Stomach (tissue), 9 donors: Measurements from ENCODE around the gene WEE1. TPM values are rescaled to one million over a fixed set of nuclear protein-coding genes. Genes with fewer than 3 reads are reported as not detected.

Experiments used
- DNase-seq, 2 donors: peaks; one replicate each; pipeline versions ENCODE4 v3.0.0 to v3.0.0-alpha.2; 2013 to 2019
- H3K27ac ChIP-seq, 5 donors: fragments of 200-600 bp in 4 of 5; sonication (generic) in 4 of 5; one replicate each; pipeline ENCODE4 v1.5.1; 2013 to 2019; ENCODE audit warnings: mild to moderate bottlenecking in 1 of 5, moderate library complexity in 1 of 5
- H3K27me3 ChIP-seq, 3 donors: fragments of 200-600 bp; sonication (generic); one replicate each; pipeline ENCODE4 v1.5.1; 2017 to 2019; ENCODE audit warnings: mixed run types in 1 of 3
- H3K36me3 ChIP-seq, 4 donors: fragments of 200-600 bp; sonication (generic); 1 replicate in 3 of 4; 2 replicates in 1 of 4; pipeline ENCODE4 v1.5.1; 2016 to 2019
- H3K4me1 ChIP-seq, 4 donors: fragments of 200-600 bp; sonication (generic); one replicate each; pipeline ENCODE4 v1.5.1; 2016 to 2019
- H3K4me3 ChIP-seq, 4 donors: fragments of 200-600 bp; sonication (generic) in 3 of 4; one replicate each; pipeline ENCODE4 v1.5.1; 2016 to 2019; ENCODE audit warnings: mild to moderate bottlenecking in 1 of 4
- H3K9me3 ChIP-seq, 4 donors: fragments of 200-600 bp; sonication (generic); one replicate each; pipeline ENCODE4 v1.5.1; 2016 to 2019
- CTCF ChIP-seq, 7 experiments: fragments of 450-650 bp in 4 of 7; fragments of 200-600 bp in 3 of 7; sonication (generic) in 3 of 7; IDR thresholded peaks; one replicate each; pipeline ENCODE4 v1.5.1; 2016 to 2019; ENCODE audit warnings: antibody characterized with exemption in 7 of 7, control low read depth in 2 of 7, mild to moderate bottlenecking in 1 of 7
- EP300 ChIP-seq: sonication (generic); formaldehyde crosslinking; IDR thresholded peaks from one replicate; pipeline ENCODE4 v1.6.1; 2017; ENCODE audit warnings: antibody characterized with exemption
- POLR2A ChIP-seq, 4 donors: fragments of 450-650 bp; IDR thresholded peaks; one replicate each; pipeline ENCODE4 v1.6.1; 2016; ENCODE audit warnings: antibody characterized with exemption in 4 of 4, control low read depth in 2 of 4, mild to moderate bottlenecking in 1 of 4, moderate library complexity in 1 of 4
- POLR2AphosphoS5 ChIP-seq, 3 donors: sonication (generic); formaldehyde crosslinking; IDR thresholded peaks; one replicate each; pipeline ENCODE4 v1.6.1; 2016; ENCODE audit warnings: antibody characterized with exemption in 3 of 3
- WGBS, 5 donors: extraction: QIAGEN DNeasy Blood & Tissue Kit in 3 of 5; methylation state at CpG; one replicate each; pipeline versions ENCODE4 v1.1.5 to v1.1.7; 2013 to 2018; 5-methylcytosine and 5-hydroxymethylcytosine counted together
- intact Hi-C: fragments of 100-400 bp; cut with DNase I; formaldehyde crosslinking; loops from one replicate; pipeline ENCODE4 v1.15.1; 2023; ENCODE audit warnings: low total_unique reads
- polyA plus RNA-seq, 3 donors: library from polyadenylated mRNA; stranded (reverse); fragments of 200-250 nt; gene quantifications; one replicate each; pipeline ENCODE4 v1.2.3, GENCODE V29; 2013
- total RNA-seq, 5 donors: library from RNA; depleted of rRNA; stranded (reverse); fragments of >200 nt; gene quantifications; one replicate each; pipeline versions ENCODE4 v1.1.0 to v1.2.3, GENCODE V29; 2014 to 2016
- donor health status: healthy with polysubstance abuse.
- donor health status: Bipolar disorder and iron deficiency.
- donor health status: healthy.

WEE1 gene
- total and polyA plus RNA-seq, 8 donors, result 5.0 to 79.1 (median 27.4) TPM

- H3K4me1 ChIP-seq, result peaks cover 10 to 25% (median 18%) of the 10 kb centered on the region in 4 donors
- TF ChIP-seq POLR2A (IDR thresholded peaks at IDR 0.05), result no peak
- no peak for TF ChIP-seq POLR2AphosphoS5 (IDR thresholded peaks at IDR 0.05)
- intact Hi-C loops, result no loop called here
- H3K36me3 ChIP-seq, result no peaks in the 10 kb centered on the region
- no peak overlapping the region for H3K4me3 ChIP-seq
- 66 to 90% (median 82%) methylated on average over 2 of the region's 2 CpGs for WGBS, 5 donors
- DNase-seq, result peak in 1 of 2 donors; percentile 32
- H3K27ac ChIP-seq, result peak overlapping the region in 4 of 5 donors; percentile 92 to 96 (median 94)
- H3K27me3 ChIP-seq, result no peaks in the 10 kb centered on the region
- H3K9me3 ChIP-seq, result no peaks in the 10 kb centered on the region
Measured at GRCh38 chr11:9615031-9615451, 41.6 kb downstream of the WEE1 start.

GRCh38 chr11:9616042-9616675 lies 42.7 kb downstream of the WEE1 start:
- no peaks in the 10 kb centered on the region for H3K27me3 ChIP-seq
- H3K9me3 ChIP-seq, result no peaks in the 10 kb centered on the region
- no peaks in the 10 kb centered on the region for H3K36me3 ChIP-seq
- WGBS, 5 donors, result 27 to 42% (median 36%) methylated on average over 2 of the region's 2 CpGs
- no peak overlapping the region for H3K4me3 ChIP-seq
- H3K4me1 ChIP-seq, result peaks cover 10 to 25% (median 18%) of the 10 kb centered on the region in 4 donors
- H3K27ac ChIP-seq, result no peak overlapping the region
- intact Hi-C loops, result no loop called here
- TF ChIP-seq POLR2A (IDR thresholded peaks at IDR 0.05) (no peak), POLR2AphosphoS5 (IDR thresholded peaks at IDR 0.05) (no peak), CTCF (IDR thresholded peaks at IDR 0.05) (no peak), EP300 (no peak)
- DNase-seq, result no peak

GRCh38 chr11:9616858-9617257 lies 43.4 kb downstream of the WEE1 start:
- 94 to 97% (median 96%) methylated on average over 4 of the region's 4 CpGs for WGBS, 5 donors
- H3K9me3 ChIP-seq, result no peaks in the 10 kb centered on the region
- no peaks in the 10 kb centered on the region for H3K27me3 ChIP-seq
- peaks cover 10 to 25% (median 18%) of the 10 kb centered on the region in 4 donors for H3K4me1 ChIP-seq
- no peaks in the 10 kb centered on the region for H3K36me3 ChIP-seq
- no peak for DNase-seq
- intact Hi-C loops, result no loop called here
- H3K27ac ChIP-seq, result no peak overlapping the region
- H3K4me3 ChIP-seq, result no peak overlapping the region
- no peak for TF ChIP-seq POLR2A (IDR thresholded peaks at IDR 0.05)
- no peak for TF ChIP-seq CTCF (IDR thresholded peaks at IDR 0.05)
- TF ChIP-seq EP300, result no peak
- no peak for TF ChIP-seq POLR2AphosphoS5 (IDR thresholded peaks at IDR 0.05)

- 82 to 90% (median 84%) methylated on average over 5 of the region's 5 CpGs for WGBS, 5 donors
- Histone ChIP-seq H3K27ac (peak overlapping the region in 1 of 5 donors; percentile 18), H3K4me3 (no peak overlapping the region), H3K9me3 (no peaks in the 10 kb centered on the region), H3K4me1 (peaks cover 5 to 18% (median 13%) of the 10 kb centered on the region in 4 donors), H3K27me3 (no peaks in the 10 kb centered on the region), H3K36me3 (no peaks in the 10 kb centered on the region)
- intact Hi-C loops, result no loop called here
- DNase-seq, result no peak
- TF ChIP-seq POLR2A (IDR thresholded peaks at IDR 0.05), result no peak
- TF ChIP-seq CTCF (IDR thresholded peaks at IDR 0.05), result no peak
- TF ChIP-seq EP300, result no peak
- no peak for TF ChIP-seq POLR2AphosphoS5 (IDR thresholded peaks at IDR 0.05)
Measured at GRCh38 chr11:9617940-9618339, 44.5 kb downstream of the WEE1 start.

GRCh38 chr11:9619004-9619403 lies 45.5 kb downstream of the WEE1 start:
- 95 to 100% (median 96%) methylated on average over 1 of the region's 1 CpG for WGBS, 5 donors
- DNase-seq, result no peak
- intact Hi-C loops, result no loop called here
- no peaks in the 10 kb centered on the region for H3K36me3 ChIP-seq
- TF ChIP-seq EP300 (no peak), POLR2AphosphoS5 (IDR thresholded peaks at IDR 0.05) (no peak), CTCF (IDR thresholded peaks at IDR 0.05) (no peak), POLR2A (IDR thresholded peaks at IDR 0.05) (no peak)
- no peaks in the 10 kb centered on the region for H3K27me3 ChIP-seq
- H3K9me3 ChIP-seq, result no peaks in the 10 kb centered on the region
- no peak overlapping the region for H3K4me3 ChIP-seq
- H3K4me1 ChIP-seq, result peaks cover 4 to 12% (median 10%) of the 10 kb centered on the region in 4 donors
- H3K27ac ChIP-seq, result no peak overlapping the region
